Measurements from ENCODE around the gene PROM2.
"Not testable (repeated sequence)": the region's sequence is repeated elsewhere in the genome, so short reads cannot be mapped to it uniquely, and the experiment has no call there.

Gene PROM2, protein sequence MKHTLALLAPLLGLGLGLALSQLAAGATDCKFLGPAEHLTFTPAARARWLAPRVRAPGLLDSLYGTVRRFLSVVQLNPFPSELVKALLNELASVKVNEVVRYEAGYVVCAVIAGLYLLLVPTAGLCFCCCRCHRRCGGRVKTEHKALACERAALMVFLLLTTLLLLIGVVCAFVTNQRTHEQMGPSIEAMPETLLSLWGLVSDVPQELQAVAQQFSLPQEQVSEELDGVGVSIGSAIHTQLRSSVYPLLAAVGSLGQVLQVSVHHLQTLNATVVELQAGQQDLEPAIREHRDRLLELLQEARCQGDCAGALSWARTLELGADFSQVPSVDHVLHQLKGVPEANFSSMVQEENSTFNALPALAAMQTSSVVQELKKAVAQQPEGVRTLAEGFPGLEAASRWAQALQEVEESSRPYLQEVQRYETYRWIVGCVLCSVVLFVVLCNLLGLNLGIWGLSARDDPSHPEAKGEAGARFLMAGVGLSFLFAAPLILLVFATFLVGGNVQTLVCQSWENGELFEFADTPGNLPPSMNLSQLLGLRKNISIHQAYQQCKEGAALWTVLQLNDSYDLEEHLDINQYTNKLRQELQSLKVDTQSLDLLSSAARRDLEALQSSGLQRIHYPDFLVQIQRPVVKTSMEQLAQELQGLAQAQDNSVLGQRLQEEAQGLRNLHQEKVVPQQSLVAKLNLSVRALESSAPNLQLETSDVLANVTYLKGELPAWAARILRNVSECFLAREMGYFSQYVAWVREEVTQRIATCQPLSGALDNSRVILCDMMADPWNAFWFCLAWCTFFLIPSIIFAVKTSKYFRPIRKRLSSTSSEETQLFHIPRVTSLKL

DNA sequence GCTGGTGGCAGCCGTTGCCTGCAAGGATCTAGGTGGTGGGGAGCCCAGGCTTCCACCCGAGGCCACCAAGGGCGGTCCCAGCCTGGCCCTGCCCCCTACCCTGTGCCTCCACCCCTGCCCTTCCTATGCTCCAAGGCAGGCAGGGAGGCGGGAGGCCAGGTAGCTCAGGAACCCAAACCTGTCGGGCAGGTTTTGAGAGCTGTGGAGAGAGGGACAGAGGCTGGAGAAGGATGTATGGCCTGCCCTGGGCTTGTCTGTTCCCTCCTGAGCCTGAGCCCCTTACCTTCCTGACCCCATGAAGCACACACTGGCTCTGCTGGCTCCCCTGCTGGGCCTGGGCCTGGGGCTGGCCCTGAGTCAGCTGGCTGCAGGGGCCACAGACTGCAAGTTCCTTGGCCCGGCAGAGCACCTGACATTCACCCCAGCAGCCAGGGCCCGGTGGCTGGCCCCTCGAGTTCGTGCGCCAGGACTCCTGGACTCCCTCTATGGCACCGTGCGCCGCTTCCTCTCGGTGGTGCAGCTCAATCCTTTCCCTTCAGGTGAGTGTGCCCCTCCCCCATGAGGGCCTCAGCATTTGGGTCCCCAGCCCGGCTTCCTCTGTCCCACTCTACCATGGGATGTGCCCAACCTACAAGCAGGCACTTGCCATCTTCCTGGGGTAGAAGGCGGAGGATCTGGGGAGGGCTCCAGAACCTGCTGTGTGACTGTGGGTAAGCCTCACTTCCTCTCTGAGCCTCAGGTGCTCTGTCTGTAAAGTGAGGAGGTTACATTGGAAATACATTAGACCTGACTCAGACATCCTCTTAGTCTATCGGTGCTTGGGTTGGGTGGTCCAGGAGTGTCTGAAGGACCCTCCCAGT, at the start of gene PROM2:
Gene PROM2 (plus strand): TSS at position 159 of the 860 bp plus-strand sequence. CDS start 137 bp downstream, at position 296.
- DNase-seq (ENCODE audit: low read depth in 2 of 2): no peak

DNA sequence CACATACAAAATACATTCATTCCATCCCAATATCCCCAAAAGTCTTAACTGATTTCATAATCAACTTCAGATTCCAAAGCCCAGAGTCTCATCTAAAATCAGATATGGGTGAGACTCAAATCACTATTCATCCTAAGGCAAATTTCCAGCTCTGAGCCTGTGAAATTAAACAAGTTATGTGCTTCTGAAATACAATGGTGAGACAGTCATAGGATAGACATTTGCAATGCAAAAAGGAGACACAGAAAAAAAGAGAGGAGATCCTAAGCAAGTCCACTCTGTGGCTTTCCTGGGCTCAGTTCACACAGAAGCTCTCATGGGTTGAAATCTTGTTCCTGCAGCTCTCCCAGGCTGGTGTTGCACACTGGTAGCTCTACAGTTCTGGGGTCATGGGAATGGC, 48.6 kb upstream of the PROM2 start:
- no peak for DNase-seq (ENCODE audit: low read depth in 2 of 2)

DNA sequence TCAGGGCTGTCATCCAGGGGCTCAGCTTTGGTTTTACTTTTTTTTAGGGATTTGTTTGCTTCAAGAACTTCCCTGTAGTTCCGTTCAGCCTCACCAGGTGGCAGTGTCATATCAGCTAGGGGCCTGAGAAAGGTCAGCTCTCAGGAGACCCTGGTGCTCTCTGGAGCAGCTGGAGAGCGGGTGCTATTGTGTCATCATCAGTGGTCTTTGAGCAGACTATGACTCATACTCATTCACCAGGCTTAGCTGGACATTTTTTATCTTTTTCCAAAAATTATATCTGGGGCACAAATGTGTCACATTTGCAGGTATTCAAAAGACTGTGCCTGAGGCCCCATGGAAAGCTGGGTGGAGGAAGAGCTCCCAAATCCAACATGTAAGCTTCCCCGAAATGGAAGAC, 42.5 kb upstream of the PROM2 start:
- no peak for DNase-seq (ENCODE audit: low read depth in 2 of 2)

DNA sequence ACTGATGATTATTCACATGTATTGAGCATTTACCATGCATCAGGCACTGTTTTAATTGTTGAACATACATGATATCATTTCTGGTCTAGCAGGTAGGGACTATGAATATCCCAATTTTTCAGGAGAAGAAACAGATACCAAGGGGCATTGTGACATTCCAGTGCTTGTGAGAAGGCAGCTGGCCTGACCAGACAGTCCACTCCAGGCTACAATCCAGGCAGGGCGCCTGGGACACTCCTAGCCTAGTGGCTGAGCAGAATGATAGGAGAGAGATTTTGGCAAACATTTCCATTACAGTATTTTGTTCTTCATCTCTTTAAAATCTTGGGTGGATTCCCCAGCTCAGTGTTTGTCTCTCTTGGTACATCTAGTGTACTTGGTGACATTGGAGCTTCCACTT, 42.0 kb upstream of the PROM2 start:
- no peak for DNase-seq (ENCODE audit: low read depth in 2 of 2)

DNA sequence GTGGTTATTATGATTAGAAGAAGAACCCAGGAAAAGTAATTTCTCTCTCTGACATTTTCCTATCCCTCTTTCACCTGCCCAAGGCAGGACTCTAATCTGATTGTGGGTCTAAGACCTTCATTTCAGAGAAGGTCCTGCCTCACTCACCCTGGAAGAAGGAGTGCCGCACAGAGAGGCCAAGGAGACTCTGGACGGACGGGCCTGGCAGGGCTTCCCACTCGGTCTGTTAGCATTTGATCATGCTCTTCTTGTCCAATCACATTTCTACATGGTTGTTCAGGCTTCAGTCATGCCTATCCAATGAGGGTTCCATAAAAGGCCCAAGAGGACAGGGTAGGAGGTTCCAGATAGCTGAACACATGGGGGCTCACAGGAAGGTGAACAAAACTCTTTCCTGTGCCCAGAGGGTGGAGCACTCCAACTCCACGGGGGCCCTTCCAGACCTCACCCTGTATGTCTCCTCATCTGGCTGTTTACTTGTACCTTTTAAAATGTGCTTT, 39.9 kb upstream of the PROM2 start:
- no peak for DNase-seq (ENCODE audit: low read depth in 2 of 2)

DNA sequence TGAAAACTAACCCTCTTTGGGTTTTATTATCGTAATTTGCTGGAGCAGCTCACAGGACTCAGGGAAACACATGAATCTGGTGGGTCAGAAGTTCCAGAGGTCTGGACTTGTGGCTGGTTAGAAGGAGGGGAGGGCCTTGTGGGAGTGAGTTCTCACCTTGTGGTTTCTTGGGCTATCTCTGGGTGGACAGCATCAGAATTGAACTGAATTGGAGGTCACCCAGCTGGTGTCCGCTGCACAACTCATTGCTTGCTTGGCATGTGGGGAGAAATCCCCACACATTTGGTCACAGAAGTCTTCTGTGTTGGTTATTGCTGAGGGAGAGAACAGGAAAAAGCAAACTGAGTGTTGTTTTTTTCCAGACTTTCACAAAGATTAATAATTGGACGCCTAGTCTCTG, 39.4 kb upstream of the PROM2 start:
- DNase-seq (ENCODE audit: low read depth in 2 of 2): no peak

DNA sequence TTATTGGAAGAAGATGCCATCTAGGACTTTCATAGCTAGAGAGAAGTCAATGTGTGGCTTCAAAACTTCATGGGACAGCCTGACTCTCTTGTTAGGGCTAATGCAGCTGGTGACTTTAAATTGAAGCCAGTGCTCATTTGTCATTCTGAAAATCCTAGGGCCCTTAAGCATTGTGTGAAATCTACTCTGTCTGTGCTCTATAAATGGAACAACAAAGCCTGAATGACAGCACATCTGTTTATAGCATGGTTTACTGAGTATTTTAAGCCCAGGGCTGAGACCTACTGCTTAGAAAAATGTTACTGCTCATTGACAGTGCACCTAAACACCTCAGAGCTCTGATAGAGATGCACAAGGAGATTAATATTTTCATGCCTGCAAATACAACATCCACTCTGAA, 36.1 kb upstream of the PROM2 start:
- DNase-seq (ENCODE audit: low read depth in 2 of 2): no peak

DNA sequence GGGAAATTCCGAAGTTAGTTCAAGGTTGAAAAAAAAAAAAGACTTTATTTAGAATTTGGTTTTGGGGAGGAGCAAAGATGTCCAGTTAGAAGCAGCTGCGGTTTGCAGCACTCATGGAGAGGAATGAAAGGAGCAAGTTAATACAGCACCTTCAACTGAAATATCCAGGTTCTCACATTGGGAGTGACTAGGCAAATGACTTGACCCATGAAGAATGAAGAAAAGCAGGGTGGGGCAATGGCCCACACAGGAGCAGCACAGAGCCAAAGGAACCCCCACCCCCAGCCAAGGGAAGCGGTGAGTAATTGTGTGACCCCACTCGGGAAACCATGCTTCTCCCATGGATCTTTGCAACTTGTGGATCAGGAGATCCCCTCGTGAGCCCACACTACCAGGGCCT, 34.2 kb upstream of the PROM2 start:
- no peak for DNase-seq (ENCODE audit: low read depth in 2 of 2)

DNA sequence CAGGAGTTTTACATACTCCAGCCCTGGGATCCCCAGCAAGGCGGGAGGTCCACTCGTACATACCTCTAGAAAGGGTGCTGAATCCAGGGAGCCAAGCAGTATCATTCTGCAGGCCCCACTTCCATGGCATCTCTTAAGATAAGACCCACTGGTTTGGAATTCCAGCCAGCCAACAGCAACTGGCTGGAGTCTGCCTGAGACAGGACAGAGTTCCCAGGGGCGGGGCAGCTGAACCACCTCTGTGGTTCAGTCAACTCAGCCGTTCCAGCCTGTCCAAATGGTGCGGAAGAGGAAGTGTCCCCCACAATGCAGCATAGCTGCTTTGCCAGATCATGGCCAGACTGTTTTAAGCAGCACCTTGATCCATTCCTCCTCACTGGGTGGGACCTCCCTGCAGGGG, 33.7 kb upstream of the PROM2 start:
- no peak for DNase-seq (ENCODE audit: low read depth in 2 of 2)

DNA sequence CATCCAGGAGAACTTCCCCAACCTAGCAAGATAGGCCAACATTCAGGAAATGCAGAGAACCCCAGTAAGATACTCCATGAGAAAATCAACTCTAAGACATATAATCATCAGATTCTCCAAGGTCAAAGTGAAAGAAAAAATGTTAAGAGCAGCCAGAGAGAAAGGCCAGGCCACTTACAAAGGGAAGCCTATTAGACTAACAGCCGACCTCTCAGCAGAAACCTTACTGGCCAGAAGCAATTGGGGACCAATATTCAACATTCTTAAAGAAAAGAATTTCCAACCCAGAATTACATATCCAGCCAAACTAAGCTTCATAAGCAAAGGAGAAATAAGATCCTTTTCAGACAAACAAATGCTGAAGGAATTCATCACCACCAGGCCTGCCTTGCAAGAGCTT, 32.2 kb upstream of the PROM2 start:
- DNase-seq (ENCODE audit: low read depth in 2 of 2): not testable (repeated sequence)

DNA sequence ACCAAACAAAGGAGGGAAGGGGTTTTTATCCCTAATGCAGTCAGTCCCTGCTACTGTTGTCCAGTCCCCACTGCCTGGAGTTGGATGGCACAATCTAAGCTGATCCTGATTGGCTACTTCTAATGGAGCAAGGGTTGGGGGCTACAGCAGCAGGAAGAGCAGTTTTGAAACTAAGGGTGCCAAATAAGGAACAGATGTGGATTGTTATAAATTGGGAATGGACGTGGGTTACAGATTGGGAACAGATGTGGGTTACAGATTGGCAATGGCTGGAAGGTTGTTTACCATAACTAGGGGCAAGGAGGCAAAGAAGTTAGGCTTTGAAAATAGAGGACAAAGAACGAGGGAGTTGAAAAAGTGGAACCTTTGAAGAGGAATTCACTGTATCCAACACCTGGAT, 16.0 kb upstream of the PROM2 start:
- DNase-seq (ENCODE audit: low read depth in 2 of 2): no peak

DNA sequence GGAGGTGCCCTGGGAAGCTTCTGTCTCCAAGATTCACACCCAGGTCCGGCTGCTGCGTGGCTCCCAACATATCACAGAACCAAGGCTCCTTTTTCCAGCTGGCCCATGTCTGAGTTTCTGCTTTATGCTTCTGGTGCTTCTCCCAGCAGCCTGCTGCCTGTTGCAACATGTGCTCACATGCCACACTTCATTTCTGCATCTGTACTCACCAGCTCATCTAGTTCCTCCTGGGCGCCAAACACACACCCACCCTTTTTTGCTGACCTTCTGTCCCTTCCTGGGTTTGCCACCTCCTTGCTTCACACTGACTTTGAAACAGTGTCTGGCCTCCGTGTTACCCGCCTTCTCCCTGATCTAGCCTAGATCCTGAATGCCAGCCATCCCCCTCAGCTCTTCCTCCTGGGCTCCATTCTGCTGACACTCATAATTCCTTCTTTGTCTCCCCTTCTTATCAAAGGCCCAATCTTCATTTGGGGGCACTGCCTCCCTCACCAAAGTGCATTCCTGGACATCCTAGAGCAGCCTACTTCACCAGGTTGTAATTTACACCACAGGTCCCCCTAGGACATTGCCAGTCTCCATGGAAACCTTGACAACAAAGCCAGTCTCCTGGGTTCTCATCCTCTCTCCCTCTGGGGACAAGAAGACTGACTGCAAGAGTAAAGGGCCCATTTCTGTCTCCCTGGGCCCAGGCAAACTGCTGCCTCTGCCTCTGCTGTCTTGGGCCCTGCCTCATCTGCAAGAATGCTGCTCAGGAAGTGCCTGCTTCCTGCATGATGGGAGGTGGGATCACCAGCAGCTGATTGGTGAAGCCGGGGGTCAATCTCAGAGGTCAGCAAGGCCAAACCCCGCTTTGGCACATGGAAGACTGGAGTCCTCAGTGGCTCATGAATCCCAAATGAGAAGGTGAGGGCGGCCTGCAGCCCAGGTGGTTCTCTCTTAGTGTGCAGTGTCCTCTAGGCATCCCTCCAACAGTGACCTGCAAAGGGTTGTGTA, 13.9 kb upstream of the PROM2 start:
- no peak for DNase-seq (ENCODE audit: low read depth in 2 of 2)

DNA sequence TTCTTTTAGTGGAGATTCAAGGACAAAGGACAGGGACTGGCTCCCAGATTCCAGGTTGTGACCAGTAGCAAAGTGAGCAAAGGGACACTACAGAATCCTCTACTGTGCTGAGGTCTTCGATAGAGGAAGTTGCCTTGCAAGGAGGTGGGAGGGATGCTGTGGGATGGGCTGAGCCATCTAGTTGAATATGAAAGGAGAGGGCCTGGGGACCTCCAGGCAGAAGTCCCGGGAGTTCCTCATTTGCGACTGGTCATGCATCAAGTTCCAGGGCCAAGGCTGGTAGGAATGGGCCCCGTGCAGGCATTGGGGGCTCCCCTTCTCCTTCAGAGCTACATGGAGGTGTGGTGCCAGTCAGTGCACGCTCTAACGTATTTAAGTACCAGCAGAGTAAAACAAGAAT, 12.6 kb upstream of the PROM2 start:
- no peak for DNase-seq (ENCODE audit: low read depth in 2 of 2)

DNA sequence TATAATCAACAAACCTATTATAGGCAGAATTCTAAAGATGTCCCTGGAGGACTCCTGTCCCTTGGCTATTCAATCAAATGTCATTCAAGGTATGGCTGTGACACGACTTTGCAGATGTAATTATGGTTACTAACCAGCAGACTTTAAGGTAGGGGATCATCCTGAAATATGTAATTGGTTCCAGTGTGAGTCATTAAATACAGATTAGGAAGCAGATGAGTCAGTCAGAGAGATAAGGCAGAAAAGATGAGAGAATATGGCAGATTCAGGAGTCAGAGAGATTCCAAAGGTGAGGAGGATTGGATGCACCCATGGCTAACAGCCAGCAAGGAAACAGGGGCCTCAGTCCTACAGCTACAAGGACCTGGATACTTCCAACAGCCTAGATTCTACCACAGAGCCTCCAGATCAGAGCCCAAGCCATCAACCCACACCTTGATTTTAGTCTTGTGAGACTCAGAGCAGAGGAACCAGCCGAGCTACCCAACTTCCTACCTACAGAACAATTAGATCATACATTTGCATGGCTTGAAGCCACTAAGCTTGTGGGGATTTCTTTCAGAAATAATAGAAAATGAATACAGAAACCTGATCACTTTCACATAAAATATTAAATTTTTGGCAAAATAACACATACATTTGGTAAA, 11.2 kb upstream of the PROM2 start:
- DNase-seq (ENCODE audit: low read depth in 2 of 2): no peak

DNA sequence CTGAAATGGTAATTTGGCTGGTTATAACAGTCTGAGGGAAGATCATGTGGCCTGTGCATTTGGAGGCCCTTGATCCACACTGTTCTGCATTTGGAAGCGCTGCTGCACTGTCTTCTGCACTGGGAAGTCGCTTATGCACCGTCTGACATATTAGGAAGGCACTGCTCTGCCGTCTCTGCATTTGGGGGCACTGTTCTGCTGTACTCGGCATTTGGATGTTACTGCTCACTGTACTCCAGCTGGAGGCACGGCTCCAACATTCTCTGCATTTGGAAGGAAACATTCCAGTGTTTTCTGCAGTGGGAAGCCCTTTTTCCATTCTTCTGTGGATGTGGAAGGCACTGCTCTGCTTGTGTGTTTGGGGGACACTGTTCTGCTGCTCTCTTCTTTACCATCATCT, 9.6 kb upstream of the PROM2 start:
- no peak for DNase-seq (ENCODE audit: low read depth in 2 of 2)

DNA sequence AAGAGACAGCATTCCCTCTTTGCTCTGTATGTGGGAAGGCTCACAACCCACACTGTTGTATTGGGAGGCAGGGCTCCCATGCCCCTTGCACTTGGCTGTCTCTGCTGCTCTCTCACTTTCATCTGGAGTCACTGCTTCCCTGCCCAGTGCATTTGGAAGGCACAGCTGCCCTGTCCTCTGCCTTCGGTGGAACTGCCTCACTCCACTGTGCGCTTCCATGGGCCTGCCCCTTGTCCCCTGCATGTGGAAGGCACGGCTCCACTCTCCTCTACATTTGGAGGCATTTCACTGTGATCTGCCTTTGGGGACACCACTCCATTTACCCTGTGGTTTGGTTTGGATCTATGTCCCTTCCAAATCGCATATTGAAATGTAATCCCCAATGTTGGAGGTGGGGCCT, 9.1 kb upstream of the PROM2 start:
- DNase-seq (ENCODE audit: low read depth in 2 of 2): no peak

DNA sequence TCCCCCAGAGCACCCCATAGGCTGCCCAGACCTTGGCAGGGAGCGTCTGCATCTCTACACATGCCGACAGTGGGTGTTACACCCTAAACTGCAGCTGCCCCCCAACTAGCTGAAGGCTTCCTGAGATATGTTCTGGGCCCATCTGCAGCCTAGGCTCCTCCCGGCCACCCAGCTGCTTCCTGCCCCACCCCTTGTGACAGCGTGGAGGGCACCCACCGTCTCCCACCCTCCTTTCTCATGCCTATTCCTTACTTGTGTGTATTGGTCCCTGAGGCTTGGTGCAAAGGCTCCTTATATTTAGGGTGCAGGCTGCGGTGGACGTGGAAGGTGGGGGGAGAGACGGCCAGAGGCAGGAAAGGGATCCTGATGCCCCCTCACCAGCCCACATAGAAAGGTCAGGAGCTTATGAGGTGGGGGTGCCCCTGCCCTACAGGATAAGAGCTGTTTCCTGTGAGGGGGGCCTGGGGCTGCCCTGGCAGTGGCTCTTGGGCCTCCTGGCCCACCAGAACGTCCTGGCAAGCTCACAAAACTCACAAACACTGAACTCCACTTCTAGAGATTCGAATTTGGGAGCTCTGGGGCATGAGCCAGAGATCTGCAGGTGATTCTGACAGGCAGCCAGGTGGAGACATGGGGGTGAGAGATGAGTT, 7.3 kb upstream of the PROM2 start:
- no peak for DNase-seq (ENCODE audit: low read depth in 2 of 2)

DNA sequence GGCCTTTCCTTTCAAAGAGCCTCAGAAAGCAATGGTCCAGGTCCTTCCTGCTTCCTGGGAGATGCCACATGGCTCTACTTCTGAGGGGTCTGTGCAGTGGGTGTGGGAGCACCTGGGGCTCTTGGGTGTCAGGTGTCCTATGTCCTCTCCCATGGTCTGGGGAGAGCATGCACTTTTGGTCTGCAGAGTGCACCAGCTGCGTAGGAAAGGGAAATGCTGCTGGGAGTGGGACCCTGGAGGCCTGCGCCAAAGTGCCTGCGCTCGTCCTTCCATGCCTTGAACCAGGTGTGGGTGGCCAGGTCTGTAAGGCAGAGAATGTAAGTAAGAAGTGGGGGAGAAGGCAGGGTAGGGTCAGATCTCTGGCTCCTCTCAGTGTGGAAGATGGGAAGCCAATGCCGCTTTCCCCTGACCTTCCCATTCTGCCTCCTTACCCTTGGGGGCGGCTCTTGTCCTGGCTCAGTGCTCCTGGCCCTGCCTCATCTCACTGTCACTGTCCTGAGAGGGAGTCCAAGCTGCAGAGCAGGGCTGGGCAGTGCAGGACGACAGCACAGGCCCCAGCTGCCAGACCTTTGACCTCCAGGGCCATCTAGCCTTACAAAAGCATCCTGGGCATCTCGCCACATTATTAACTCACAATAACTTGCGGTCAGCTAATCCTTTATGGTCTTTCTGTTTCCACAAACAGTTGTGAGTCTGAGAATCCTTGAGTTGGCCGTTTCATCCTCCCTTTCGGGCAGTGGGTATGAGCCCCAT, 6.6 kb upstream of the PROM2 start:
- no peak for DNase-seq (ENCODE audit: low read depth in 2 of 2)

Data from stimulated activated CD8-positive, alpha-beta memory T cell treated with anti-CD3 and anti-CD28 coated beads, Interleukin-7, amount 100 ng/mL, for 1 hour (primary cell).